Limb (tissue), 2 donors: ENCODE measurements around the gene KLK8.
"Not testable (repeated sequence)": the region's sequence is repeated elsewhere in the genome, so short reads cannot be mapped to it uniquely, and the experiment has no call there.

ENCODE experiments used
- DNase-seq, 2 donors: peaks; one replicate each; pipeline ENCODE4 v3.0.0-alpha.2; 2016; ENCODE audit errors: extremely low spot score in 2 of 2

KLK8 gene

GRCh38 chr19:51018745-51019543 lies 17.5 kb upstream of the KLK8 start:
- DNase-seq: no peak

GRCh38 chr19:51016798-51017683 lies 15.6 kb upstream of the KLK8 start:
- peak in 1 of 2 donors; percentile 56 for DNase-seq

- DNase-seq: no peak
Measured at GRCh38 chr19:51015691-51016267, 14.4 kb upstream of the KLK8 start.

GRCh38 chr19:51014242-51014641 lies 12.8 kb upstream of the KLK8 start:
- DNase-seq: no peak

GRCh38 chr19:51012661-51013190 lies 11.3 kb upstream of the KLK8 start:
- no peak for DNase-seq

GRCh38 chr19:51010066-51010795 lies 8.8 kb upstream of the KLK8 start:
- DNase-seq: no peak

GRCh38 chr19:51009061-51009891 lies 7.9 kb upstream of the KLK8 start:
- no peak for DNase-seq

- no peak for DNase-seq
Measured at GRCh38 chr19:51007488-51007887, 6.1 kb upstream of the KLK8 start.

GRCh38 chr19:51006406-51006805 lies 5.0 kb upstream of the KLK8 start:
- no peak for DNase-seq

- DNase-seq: no peak
Measured at GRCh38 chr19:51005248-51005647, 3.8 kb upstream of the KLK8 start.

- DNase-seq: no peak
Measured at GRCh38 chr19:51003316-51003715, 1.9 kb upstream of the KLK8 start.

- DNase-seq: no peak
Measured at GRCh38 chr19:51002542-51003311, 1.3 kb upstream of the KLK8 start.

- no peak for DNase-seq
Measured at GRCh38 chr19:51002089-51002532, 707 bp upstream of the KLK8 start.

GRCh38 chr19:51000981-51001380 lies 423 bp downstream of the KLK8 start:
- DNase-seq: no peak

GRCh38 chr19:51000426-51000825 lies 978 bp downstream of the KLK8 start:
- no peak for DNase-seq

- no peak for DNase-seq
Measured at GRCh38 chr19:50998686-50999085, 2.7 kb downstream of the KLK8 start.

GRCh38 chr19:50998061-50998460 lies 3.3 kb downstream of the KLK8 start:
- no peak for DNase-seq

- DNase-seq: no peak
Measured at GRCh38 chr19:50994129-50994528, 7.3 kb downstream of the KLK8 start.

GRCh38 chr19:50992666-50993035 lies 8.8 kb downstream of the KLK8 start:
- DNase-seq: no peak

GRCh38 chr19:50984416-50984815 lies 17.0 kb downstream of the KLK8 start:
- not testable (repeated sequence) for DNase-seq
